A549 (cell line): ENCODE data around the gene TM9SF4.

Experiments used
- CBX8 ChIP-seq: fragments of 200-600 bp; sonication (generic); IDR thresholded peaks from 2 replicates; pipeline ENCODE4 v1.6.1; 2016
- CHD2 ChIP-seq: fragments of 150-350 bp; IDR thresholded peaks from 2 replicates; pipeline ENCODE4 v1.6.1; 2014; ENCODE audit warnings: low read length; ENCODE audit not compliant: partially characterized antibody
- CTCF ChIP-seq: fragments of >200 bp; sonication (Bioruptor Twin); formaldehyde crosslinking; IDR thresholded peaks from 3 replicates; pipeline ENCODE4 v1.5.1; 2016
- HES2 ChIP-seq: fragments of >200 bp; sonication (Bioruptor Twin); formaldehyde crosslinking; IDR thresholded peaks from 2 replicates; pipeline ENCODE4 v1.6.1; 2016
- JUN ChIP-seq, 2 experiments: fragments of >200 bp; sonication (Bioruptor Twin); formaldehyde crosslinking; IDR thresholded peaks; 2 replicates in 1 of 2; 3 replicates in 1 of 2; pipeline ENCODE4 v1.6.1; 2016 to 2017
- NR3C1 ChIP-seq: fragments of >200 bp; sonication (Bioruptor Twin); formaldehyde crosslinking; IDR thresholded peaks from 3 replicates; pipeline ENCODE4 v1.6.1; 2017
- PHF8 ChIP-seq: fragments of 200-600 bp; sonication (generic); IDR thresholded peaks from 2 replicates; pipeline ENCODE4 v1.6.1; 2016; ENCODE audit warnings: low read depth, mild to moderate bottlenecking, antibody characterized with exemption, moderate library complexity, borderline replicate concordance
- RAD21 ChIP-seq, 2 experiments: fragments of >200 bp in 1 of 2; sonication (Bioruptor Twin) in 1 of 2; formaldehyde crosslinking in 1 of 2; IDR thresholded peaks in 1 of 2; conservative IDR thresholded peaks in 1 of 2; 2 replicates in 1 of 2; 3 replicates in 1 of 2; pipeline ENCODE4 v1.6.1; 2012 to 2018; ENCODE audit warnings: inconsistent platforms in 1 of 2
- RARB ChIP-seq: fragments of 250-450 bp; sonication (Bioruptor Pico); IDR thresholded peaks from 2 replicates; pipeline ENCODE4 v1.8.0; 2021; ENCODE audit warnings: mild to moderate bottlenecking, moderate library complexity
- REST ChIP-seq: fragments of 200-600 bp; sonication (generic); IDR thresholded peaks from 2 replicates; pipeline ENCODE4 v1.6.1; 2016; ENCODE audit warnings: antibody characterized with exemption, mild to moderate bottlenecking, moderate library complexity
- RFX5 ChIP-seq: fragments of 450-650 bp; IDR thresholded peaks from 2 replicates; pipeline ENCODE4 v1.7.1; 2014; ENCODE audit warnings: antibody characterized with exemption, mild to moderate bottlenecking, moderate library complexity
- SMC3 ChIP-seq: fragments of >200 bp; sonication (Bioruptor Twin); formaldehyde crosslinking; IDR thresholded peaks from 3 replicates; pipeline ENCODE4 v1.6.1; 2018; ENCODE audit warnings: inconsistent platforms
- ZNF302 ChIP-seq: fragments of 250-450 bp; sonication (Bioruptor Pico); IDR thresholded peaks from 2 replicates; pipeline ENCODE4 v1.9.0; 2021; ENCODE audit warnings: inconsistent platforms, mild to moderate bottlenecking, moderate library complexity

- TF ChIP-seq CTCF (no peak), RARB (CRISPR knock-in tag) (no peak), HES2 (no peak), ZNF302 (CRISPR knock-in tag) (no peak), NR3C1 (no peak), RFX5 (no peak), RAD21 (conservative IDR thresholded peaks at IDR 0.05 in 1 of 2, IDR thresholded peaks at IDR 0.05 in 1 of 2) (no peak), CHD2 (no peak), PHF8 (no peak), REST (no peak), SMC3 (no peak), JUN (IDR thresholded peaks at IDR 0.05) (no peak), CBX8 (no peak)
Measured at GRCh38 chr20:32144898-32145662, 35.6 kb downstream of the TM9SF4 start.
